Lower lobe of right lung (tissue), 2 donors: ENCODE data around the gene PDK1. TPM values are rescaled to one million over a fixed set of nuclear protein-coding genes. Genes with fewer than 3 reads are reported as not detected.

Experiments used
- ATAC-seq, 2 donors: fragments of 200-7000 bp; cut with Tn5 transposase; one replicate each; pipeline ENCODE4 v1.9.1; 2020 to 2022; ENCODE audit warnings: mild to moderate bottlenecking in 2 of 2, moderate library complexity in 2 of 2
- DNase-seq: peaks from one replicate; pipeline ENCODE4 v3.0.0-alpha.2; 2020
- H3K27ac ChIP-seq: fragments of 200-600 bp; one replicate; pipeline ENCODE4 v1.8.0; 2022
- H3K27me3 ChIP-seq: fragments of 200-600 bp; one replicate; pipeline ENCODE4 v1.8.0; 2022; ENCODE audit warnings: low read depth
- H3K36me3 ChIP-seq: fragments of 200-600 bp; one replicate; pipeline ENCODE4 v1.8.0; 2022; ENCODE audit warnings: mild to moderate bottlenecking
- H3K4me1 ChIP-seq: fragments of 200-600 bp; one replicate; pipeline ENCODE4 v1.8.0; 2022
- H3K4me3 ChIP-seq: fragments of 200-600 bp; one replicate; pipeline ENCODE4 v1.8.0; 2022; ENCODE audit warnings: mild to moderate bottlenecking
- H3K9me3 ChIP-seq: fragments of 200-600 bp; one replicate; pipeline ENCODE4 v1.8.0; 2022
- CTCF ChIP-seq: fragments of 200-600 bp; IDR thresholded peaks from one replicate; pipeline ENCODE4 v1.8.0; 2022; ENCODE audit warnings: antibody characterized with exemption, mild to moderate bottlenecking
- intact Hi-C: fragments of 100-400 bp; cut with DNase I; formaldehyde crosslinking; loops from one replicate; pipeline ENCODE4 v1.11.0; 2022
- total RNA-seq: library from RNA; stranded (reverse); fragmentation: NEBNext Ultra II Directional; extraction: Animal tissue kit (Norgen Biotek cat#: 25700); gene quantifications from one replicate; pipeline ENCODE4 v1.2.1, GENCODE V29; 2021
- donor health status: DM: no; HTN: yes; CAD: no; lungs with severe emphysema.

Gene PDK1
- total RNA-seq, 1 donor from 2014 or later: 9.5 TPM

- Histone ChIP-seq H3K9me3 (no peaks in the 10 kb centered on the region), H3K36me3 (no peaks in the 10 kb centered on the region), H3K4me3 (no peak overlapping the region), H3K4me1 (no peaks in the 10 kb centered on the region), H3K27me3 (no peaks in the 10 kb centered on the region), H3K27ac (no peak overlapping the region)
- no peak for TF ChIP-seq CTCF
- intact Hi-C loops: no loop called here
- no peak for ATAC-seq
- DNase-seq: no peak
Observed at GRCh38 chr2:172630181-172630580, 74.3 kb downstream of the PDK1 start.

- H3K4me1 ChIP-seq: no peaks in the 10 kb centered on the region
- intact Hi-C loops: no loop called here
- TF ChIP-seq CTCF: no peak
- no peak for ATAC-seq
- no peaks in the 10 kb centered on the region for H3K27me3 ChIP-seq
- H3K9me3 ChIP-seq: no peaks in the 10 kb centered on the region
- H3K4me3 ChIP-seq: no peak overlapping the region
- no peak for DNase-seq
- no peak overlapping the region for H3K27ac ChIP-seq
- H3K36me3 ChIP-seq: no peaks in the 10 kb centered on the region
Observed at GRCh38 chr2:172634477-172634876, 78.6 kb downstream of the PDK1 start.

- ATAC-seq: no peak
- no peak for DNase-seq
- Histone ChIP-seq H3K27ac (no peak overlapping the region), H3K27me3 (no peaks in the 10 kb centered on the region), H3K36me3 (no peaks in the 10 kb centered on the region), H3K4me1 (no peaks in the 10 kb centered on the region), H3K9me3 (no peaks in the 10 kb centered on the region), H3K4me3 (no peak overlapping the region)
- intact Hi-C loops: no loop called here
- TF ChIP-seq CTCF: no peak
Observed at GRCh38 chr2:172635548-172635947, 79.7 kb downstream of the PDK1 start.

- TF ChIP-seq CTCF: no peak
- ATAC-seq (no peak), DNase-seq (no peak)
- Histone ChIP-seq H3K9me3 (no peaks in the 10 kb centered on the region), H3K4me1 (no peaks in the 10 kb centered on the region), H3K4me3 (no peak overlapping the region), H3K36me3 (no peaks in the 10 kb centered on the region), H3K27ac (no peak overlapping the region), H3K27me3 (no peaks in the 10 kb centered on the region)
- intact Hi-C loops: no loop called here
Observed at GRCh38 chr2:172639256-172639655, 83.4 kb downstream of the PDK1 start.

- intact Hi-C loops: no loop called here
- no peak for DNase-seq
- no peak for TF ChIP-seq CTCF
- Histone ChIP-seq H3K27me3 (no peaks in the 10 kb centered on the region), H3K36me3 (no peaks in the 10 kb centered on the region), H3K4me3 (no peak overlapping the region), H3K27ac (no peak overlapping the region), H3K9me3 (no peaks in the 10 kb centered on the region), H3K4me1 (no peaks in the 10 kb centered on the region)
- ATAC-seq: no peak
Observed at GRCh38 chr2:172639823-172640222, 83.9 kb downstream of the PDK1 start.

- Histone ChIP-seq H3K27me3 (no peaks in the 10 kb centered on the region), H3K4me3 (no peak overlapping the region), H3K9me3 (no peaks in the 10 kb centered on the region), H3K36me3 (no peaks in the 10 kb centered on the region), H3K27ac (no peak overlapping the region), H3K4me1 (no peaks in the 10 kb centered on the region)
- ATAC-seq: no peak
- no peak for DNase-seq
- no peak for TF ChIP-seq CTCF
- intact Hi-C loops: no loop called here
Observed at GRCh38 chr2:172640389-172640788, 84.5 kb downstream of the PDK1 start.
